Activated T-helper 1 cell treated with anti-CD3 and anti-CD28 coated beads, Interleukin-2, amount 50 U/mL, for 16 hours (primary cell): ENCODE measurements around the gene TPRN.

Experiments used
- DNase-seq, 2 donors: peaks; one replicate each; pipeline ENCODE4 v3.0.0-alpha.2; 2020; ENCODE audit warnings: low read depth in 1 of 2, low spot score in 1 of 2

TPRN gene

GRCh38 chr9:137191245-137191644 is 9.3 kb downstream of the TPRN start:
- no peak for DNase-seq

GRCh38 chr9:137190315-137190856 is 10.2 kb downstream of the TPRN start:
- no peak for DNase-seq

- no peak for DNase-seq
Observed at GRCh38 chr9:137189297-137190295, 10.9 kb downstream of the TPRN start.

- peak; percentile 88 to 91 for DNase-seq
Observed at GRCh38 chr9:137188490-137189296, 11.8 kb downstream of the TPRN start, which contains the start of the genes ANAPC2 and SSNA1. TSS of gene ANAPC2 (minus strand) at chr9:137188560. CDS start at chr9:137188532, 28 bp downstream. TSS of gene SSNA1 (plus strand) at chr9:137188676. CDS start at chr9:137188727, 51 bp downstream.

GRCh38 chr9:137188086-137188489 is 12.5 kb downstream of the TPRN start:
- no peak for DNase-seq

- no peak for DNase-seq
Observed at GRCh38 chr9:137187386-137187785, 13.2 kb downstream of the TPRN start.

GRCh38 chr9:137186385-137186784 is 14.2 kb downstream of the TPRN start:
- DNase-seq: no peak

GRCh38 chr9:137185921-137186320 is 14.6 kb downstream of the TPRN start:
- DNase-seq: no peak

- no peak for DNase-seq
Observed at GRCh38 chr9:137184881-137185660, 15.5 kb downstream of the TPRN start.

GRCh38 chr9:137183980-137184595 is 16.5 kb downstream of the TPRN start:
- DNase-seq: no peak

- DNase-seq: no peak
Observed at GRCh38 chr9:137182836-137183235, 17.7 kb downstream of the TPRN start.

GRCh38 chr9:137181680-137182079 is 18.9 kb downstream of the TPRN start:
- no peak for DNase-seq

- no peak for DNase-seq
Observed at GRCh38 chr9:137180491-137180890, 20.1 kb downstream of the TPRN start.

- no peak for DNase-seq
Observed at GRCh38 chr9:137179761-137180160, 20.8 kb downstream of the TPRN start.

GRCh38 chr9:137178939-137179630 is 21.5 kb downstream of the TPRN start:
- DNase-seq: no peak

- no peak for DNase-seq
Observed at GRCh38 chr9:137178201-137178938, 22.2 kb downstream of the TPRN start.

GRCh38 chr9:137176302-137177182 is 24.0 kb downstream of the TPRN start:
- DNase-seq: no peak
